HEK293 (cell line): Measurements from ENCODE around the gene PIP.

Experiments
- CTCF ChIA-PET: fragments of 350-600 bp; formaldehyde crosslinking; extraction: SDS; loops from one replicate; lab custom pipeline; 2021; ENCODE audit warnings: antibody characterized with exemption; lab: Yijun Ruan, JAX
- POLR2A ChIA-PET: fragments of 300-600 bp; formaldehyde crosslinking; extraction: SDS; loops from one replicate; lab custom pipeline; 2020; ENCODE audit warnings: antibody characterized with exemption, inconsistent platforms; lab: Yijun Ruan, JAX
- H3K27ac ChIP-seq: fragments of 200-500 bp; sonication (Bioruptor generic); 2 replicates; pipeline ENCODE4 v1.5.1; 2014; ENCODE audit warnings: low read depth, low read length, control low read depth, inconsistent platforms; ENCODE audit errors: extremely low read depth
- H3K36me3 ChIP-seq, 2 experiments: fragments of 200-500 bp in 1 of 2; sonication (Bioruptor generic) in 1 of 2; 1 replicate in 1 of 2; 2 replicates in 1 of 2; pipeline ENCODE4 v1.5.1; 2014 to 2017; ENCODE audit warnings: inconsistent platforms in 2 of 2, low read length in 2 of 2; ENCODE audit not compliant: control insufficient read depth in 2 of 2, insufficient read depth in 1 of 2
- H3K4me1 ChIP-seq: fragments of 200-500 bp; sonication (Bioruptor generic); 2 replicates; pipeline ENCODE4 v1.5.1; 2014; ENCODE audit warnings: mild to moderate bottlenecking, low read length, inconsistent platforms; ENCODE audit not compliant: control insufficient read depth, insufficient read depth
- H3K4me3 ChIP-seq: 2 replicates; pipeline ENCODE4 v1.5.1; 2011; ENCODE audit warnings: low read depth, mild to moderate bottlenecking, control low read depth, low read length, moderate library complexity
- H3K9me3 ChIP-seq: fragments of 200-500 bp; sonication (Bioruptor generic); 2 replicates; pipeline ENCODE4 v1.5.1; 2014; ENCODE audit warnings: low read depth, low read length, inconsistent platforms; ENCODE audit not compliant: control insufficient read depth, insufficient read depth
- GLI4 ChIP-seq: fragments of 450-650 bp; formaldehyde crosslinking; IDR thresholded peaks from 2 replicates; pipeline ENCODE4 v1.5.1; 2016; ENCODE audit warnings: missing biosample characterization, missing genetic modification characterization
- HIC1 ChIP-seq: fragments of 450-650 bp; formaldehyde crosslinking; IDR thresholded peaks from 2 replicates; pipeline ENCODE4 v1.5.1; 2016; ENCODE audit warnings: missing biosample characterization, missing genetic modification characterization
- KLF7 ChIP-seq: fragments of 450-650 bp; formaldehyde crosslinking; IDR thresholded peaks from 2 replicates; pipeline ENCODE4 v1.5.1; 2016; ENCODE audit warnings: missing biosample characterization, missing genetic modification characterization, borderline replicate concordance
- PATZ1 ChIP-seq: fragments of 450-650 bp; formaldehyde crosslinking; IDR thresholded peaks from 2 replicates; pipeline ENCODE4 v1.5.1; 2016; ENCODE audit warnings: missing biosample characterization, missing genetic modification characterization
- PBX3 ChIP-seq: sonication (generic); formaldehyde crosslinking; IDR thresholded peaks from 2 replicates; pipeline ENCODE4 v1.8.1; 2022; ENCODE audit warnings: mild to moderate bottlenecking, moderate library complexity, missing genetic modification reagents
- REST ChIP-seq: fragments of 450-650 bp; formaldehyde crosslinking; IDR thresholded peaks from 2 replicates; pipeline ENCODE4 v1.5.1; 2016; ENCODE audit warnings: missing biosample characterization, missing genetic modification characterization
- SCRT2 ChIP-seq: fragments of 450-650 bp; formaldehyde crosslinking; IDR thresholded peaks from 2 replicates; pipeline ENCODE4 v1.5.1; 2016; ENCODE audit warnings: missing biosample characterization, missing genetic modification characterization
- ZBTB10 ChIP-seq: fragments of 450-650 bp; formaldehyde crosslinking; IDR thresholded peaks from 2 replicates; pipeline ENCODE4 v1.5.1; 2016; ENCODE audit warnings: missing biosample characterization, missing genetic modification characterization
- ZBTB20 ChIP-seq: fragments of 450-650 bp; formaldehyde crosslinking; IDR thresholded peaks from 2 replicates; pipeline ENCODE4 v1.5.1; 2016; ENCODE audit warnings: missing biosample characterization, missing genetic modification characterization
- ZBTB8A ChIP-seq: fragments of 450-650 bp; formaldehyde crosslinking; IDR thresholded peaks from 2 replicates; pipeline ENCODE4 v1.5.1; 2016; ENCODE audit warnings: missing biosample characterization, missing genetic modification characterization
- ZFP69B ChIP-seq: fragments of 450-650 bp; formaldehyde crosslinking; IDR thresholded peaks from 2 replicates; pipeline ENCODE4 v1.5.1; 2016; ENCODE audit warnings: missing biosample characterization, missing genetic modification characterization
- ZNF114 ChIP-seq: fragments of 450-650 bp; formaldehyde crosslinking; IDR thresholded peaks from 2 replicates; pipeline ENCODE4 v1.5.0; 2017; ENCODE audit warnings: missing biosample characterization, missing genetic modification characterization
- ZNF211 ChIP-seq: fragments of 450-650 bp; formaldehyde crosslinking; IDR thresholded peaks from 2 replicates; pipeline ENCODE4 v1.5.1; 2016; ENCODE audit warnings: low read depth, missing biosample characterization, missing genetic modification characterization
- ZNF24 ChIP-seq: fragments of 450-650 bp; formaldehyde crosslinking; IDR thresholded peaks from 2 replicates; pipeline ENCODE4 v1.5.1; 2016; ENCODE audit warnings: missing biosample characterization, missing genetic modification characterization
- ZNF248 ChIP-seq: fragments of 450-650 bp; formaldehyde crosslinking; IDR thresholded peaks from 2 replicates; pipeline ENCODE4 v1.5.1; 2017; ENCODE audit warnings: missing biosample characterization, missing genetic modification characterization
- ZNF341 ChIP-seq: fragments of 450-650 bp; formaldehyde crosslinking; IDR thresholded peaks from 2 replicates; pipeline ENCODE4; 2016; ENCODE audit warnings: low read depth, missing biosample characterization, missing genetic modification characterization
- ZNF664 ChIP-seq: fragments of 450-650 bp; formaldehyde crosslinking; IDR thresholded peaks from 2 replicates; pipeline ENCODE4 v1.5.1; 2016; ENCODE audit warnings: missing biosample characterization, missing genetic modification characterization
- ZNF701 ChIP-seq: fragments of 450-650 bp; formaldehyde crosslinking; IDR thresholded peaks from 2 replicates; pipeline ENCODE4 v1.5.1; 2016; ENCODE audit warnings: missing biosample characterization, missing genetic modification characterization
- ZSCAN18 ChIP-seq: fragments of 450-650 bp; formaldehyde crosslinking; IDR thresholded peaks from 2 replicates; pipeline ENCODE4 v1.5.1; 2016; ENCODE audit warnings: missing biosample characterization, missing genetic modification characterization

PIP gene

GRCh38 chr7:143181349-143181748 is 49.5 kb downstream of the PIP start:
- ChIA-PET POLR2A (no interaction called here), CTCF (interaction anchor here (0.6 to 0.8 kb wide), 2 partner anchors 11 to 720 kb away, joined by 3 to 4 read pairs; no protein-coding TSS in a partner anchor)
- no peak overlapping the region for H3K4me3 ChIP-seq
- H3K27ac ChIP-seq = no peak overlapping the region
- no peak for TF ChIP-seq GLI4 (tag by site-specific recombination)
- no peak for TF ChIP-seq ZNF211 (tag by site-specific recombination)
- no peak for TF ChIP-seq ZSCAN18
- TF ChIP-seq ZNF114 (tag by site-specific recombination) = no peak
- no peak for TF ChIP-seq ZNF664 (tag by site-specific recombination)
- no peak for TF ChIP-seq ZNF701 (tag by site-specific recombination)
- no peak for TF ChIP-seq ZNF341 (tag by site-specific recombination)
- TF ChIP-seq REST (tag by site-specific recombination) = no peak
- no peak for TF ChIP-seq ZBTB8A (tag by site-specific recombination)
- no peak for TF ChIP-seq SCRT2
- no peak for TF ChIP-seq KLF7 (tag by site-specific recombination)
- TF ChIP-seq PATZ1 (tag by site-specific recombination) = no peak
- TF ChIP-seq ZNF24 (tag by site-specific recombination) = no peak
- no peak for TF ChIP-seq HIC1 (tag by site-specific recombination)
- TF ChIP-seq ZBTB20 (tag by site-specific recombination) = no peak
- no peak for TF ChIP-seq PBX3 (CRISPR knock-in tag)
- TF ChIP-seq ZBTB10 = no peak
- no peak for TF ChIP-seq ZFP69B (tag by site-specific recombination)
- no peak for TF ChIP-seq ZNF248
- H3K9me3 ChIP-seq = no peaks in the 10 kb centered on the region
- no peaks in the 10 kb centered on the region for H3K36me3 ChIP-seq
- no peaks in the 10 kb centered on the region for H3K4me1 ChIP-seq
